ENCODE measurements around the gene MARK3.
A peak's percentile ranks its signal among the peaks of the same experiment; 100 is the strongest.

MARK3 gene

GRCh38 chr14:103434868-103435442 is 49.7 kb downstream of the MARK3 start:
- no peak overlapping the region for H3K4me3 ChIP-seq (ENCODE audit: low read length)
- DNase-seq (ENCODE audit: low read depth) = no peak
- TF ChIP-seq CTCF (conservative IDR thresholded peaks at IDR 0.05; ENCODE audit: low read depth, low read length) = no peak

GRCh38 chr14:103436533-103436932 is 51.3 kb downstream of the MARK3 start:
- no peak overlapping the region for H3K4me3 ChIP-seq (ENCODE audit: low read length)
- no peak for DNase-seq (ENCODE audit: low read depth)
- no peak for TF ChIP-seq CTCF (conservative IDR thresholded peaks at IDR 0.05; ENCODE audit: low read depth, low read length)

GRCh38 chr14:103442288-103442687 is 57.1 kb downstream of the MARK3 start:
- TF ChIP-seq CTCF (conservative IDR thresholded peaks at IDR 0.05; ENCODE audit: low read depth, low read length) = no peak
- DNase-seq (ENCODE audit: low read depth) = no peak
- H3K4me3 ChIP-seq (ENCODE audit: low read length) = no peak overlapping the region

- DNase-seq (ENCODE audit: low read depth) = no peak
- no peak for TF ChIP-seq CTCF (conservative IDR thresholded peaks at IDR 0.05; ENCODE audit: low read depth, low read length)
- no peak overlapping the region for H3K4me3 ChIP-seq (ENCODE audit: low read length)
Measured at GRCh38 chr14:103443111-103443510, 57.9 kb downstream of the MARK3 start.

- DNase-seq (ENCODE audit: low read depth) = no peak
- no peak overlapping the region for H3K4me3 ChIP-seq (ENCODE audit: low read length)
- TF ChIP-seq CTCF (conservative IDR thresholded peaks at IDR 0.05; ENCODE audit: low read depth, low read length) = no peak
Measured at GRCh38 chr14:103444837-103445524, 59.8 kb downstream of the MARK3 start.

- H3K4me3 ChIP-seq (ENCODE audit: low read length) = no peak overlapping the region
- TF ChIP-seq CTCF (conservative IDR thresholded peaks at IDR 0.05; ENCODE audit: low read depth, low read length) = no peak
- peak; percentile 41 for DNase-seq (ENCODE audit: low read depth)
Measured at GRCh38 chr14:103445806-103446205, 60.6 kb downstream of the MARK3 start.

GRCh38 chr14:103448097-103448496 is 62.9 kb downstream of the MARK3 start:
- no peak for TF ChIP-seq CTCF (conservative IDR thresholded peaks at IDR 0.05; ENCODE audit: low read depth, low read length)
- no peak for DNase-seq (ENCODE audit: low read depth)
- H3K4me3 ChIP-seq (ENCODE audit: low read length) = no peak overlapping the region
